ENCODE measurements around the gene NXPH3.

DNA sequence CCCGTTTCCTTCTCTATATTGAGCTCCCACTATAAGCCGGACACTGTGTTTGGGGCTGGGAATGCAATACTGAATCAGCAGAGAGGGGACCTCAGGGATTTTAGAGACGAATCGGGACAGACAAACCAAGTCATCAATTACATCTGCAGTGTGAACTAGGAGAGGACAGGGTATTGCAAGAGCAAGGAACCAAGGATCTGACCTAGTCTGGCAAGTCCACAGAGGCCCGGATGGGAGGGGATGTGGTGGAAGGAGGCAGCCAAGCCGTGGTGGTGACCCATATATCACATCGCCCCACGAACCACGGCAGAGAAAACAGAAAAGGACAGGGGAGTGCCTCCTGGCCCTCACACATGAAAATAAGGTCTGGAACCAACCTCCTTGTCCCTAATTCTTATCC, 28.1 kb upstream of the NXPH3 start:
- TF ChIP-seq CTCF (IDR thresholded peaks at IDR 0.05 in 2 of 3, conservative IDR thresholded peaks at IDR 0.05 in 1 of 3; ENCODE audit: insufficient read depth in 2 of 3, low read depth in 1 of 3, low read length in 3 of 3) (no peak), TAF1 (IDR thresholded peaks at IDR 0.05; ENCODE audit: control insufficient read depth, extremely low read depth, insufficient read depth, low read length, severe bottlenecking) (no peak), HDAC6 (IDR thresholded peaks at IDR 0.05; ENCODE audit: low read depth, low read length) (no peak), POLR2AphosphoS5 (IDR thresholded peaks at IDR 0.05; ENCODE audit: control insufficient read depth, insufficient read depth, low read depth, low read length) (no peak), ZNF707 (CRISPR knock-in tag; conservative IDR thresholded peaks at IDR 0.05) (no peak), TSHZ1 (CRISPR knock-in tag; IDR thresholded peaks at IDR 0.05) (no peak), CCAR2 (IDR thresholded peaks at IDR 0.05; ENCODE audit: low read depth, low read length) (no peak), PHTF2 (CRISPR knock-in tag; IDR thresholded peaks at IDR 0.05) (no peak), ARNT (IDR thresholded peaks at IDR 0.05) (no peak), RCOR1 (IDR thresholded peaks at IDR 0.05; ENCODE audit: borderline replicate concordance in 1 of 2, low read depth in 2 of 2, low read length in 2 of 2) (no peak), HNRNPL (IDR thresholded peaks at IDR 0.05; ENCODE audit: low read depth, low read length) (no peak), PML (IDR thresholded peaks at IDR 0.05; ENCODE audit: low read length) (no peak), ZNF133 (CRISPR knock-in tag; IDR thresholded peaks at IDR 0.05) (no peak), ZNF274 (IDR thresholded peaks at IDR 0.05; ENCODE audit: borderline replicate concordance, low read depth, low read length) (no peak)

Data from K562 (cell line).